Measurements from ENCODE around the gene MACROD2. TPM values are rescaled to one million over a fixed set of nuclear protein-coding genes. Genes with fewer than 3 reads are reported as not detected.
"Not testable (repeated sequence)": the region's sequence is repeated elsewhere in the genome, so short reads cannot be mapped to it uniquely, and the experiment has no call there.

The MACROD2 gene
- total RNA-seq, 1 donor: 1.3 TPM

DNA sequence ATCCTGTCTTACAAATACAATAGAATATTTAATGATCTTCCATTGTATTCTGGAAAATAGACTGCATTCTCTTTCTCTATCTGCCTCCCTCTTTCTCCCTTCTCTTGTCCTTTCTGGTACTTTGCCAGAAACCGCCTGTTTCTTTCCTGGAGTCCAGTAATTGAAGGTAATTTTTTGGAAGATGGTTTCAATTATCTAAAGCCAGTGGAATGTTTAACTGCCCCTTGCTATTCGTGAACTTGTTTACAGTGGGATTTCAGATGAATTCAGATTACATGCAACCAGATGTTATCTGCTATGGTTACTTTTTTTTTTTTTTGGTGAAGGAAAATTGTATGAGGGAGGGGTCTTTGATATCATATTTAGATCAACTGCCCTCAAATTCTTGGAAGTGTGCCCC lies 997.6 kb downstream of the MACROD2 start:
- DNase-seq (ENCODE audit: low read depth): peak; percentile 9
- TF ChIP-seq, protein P1, sequence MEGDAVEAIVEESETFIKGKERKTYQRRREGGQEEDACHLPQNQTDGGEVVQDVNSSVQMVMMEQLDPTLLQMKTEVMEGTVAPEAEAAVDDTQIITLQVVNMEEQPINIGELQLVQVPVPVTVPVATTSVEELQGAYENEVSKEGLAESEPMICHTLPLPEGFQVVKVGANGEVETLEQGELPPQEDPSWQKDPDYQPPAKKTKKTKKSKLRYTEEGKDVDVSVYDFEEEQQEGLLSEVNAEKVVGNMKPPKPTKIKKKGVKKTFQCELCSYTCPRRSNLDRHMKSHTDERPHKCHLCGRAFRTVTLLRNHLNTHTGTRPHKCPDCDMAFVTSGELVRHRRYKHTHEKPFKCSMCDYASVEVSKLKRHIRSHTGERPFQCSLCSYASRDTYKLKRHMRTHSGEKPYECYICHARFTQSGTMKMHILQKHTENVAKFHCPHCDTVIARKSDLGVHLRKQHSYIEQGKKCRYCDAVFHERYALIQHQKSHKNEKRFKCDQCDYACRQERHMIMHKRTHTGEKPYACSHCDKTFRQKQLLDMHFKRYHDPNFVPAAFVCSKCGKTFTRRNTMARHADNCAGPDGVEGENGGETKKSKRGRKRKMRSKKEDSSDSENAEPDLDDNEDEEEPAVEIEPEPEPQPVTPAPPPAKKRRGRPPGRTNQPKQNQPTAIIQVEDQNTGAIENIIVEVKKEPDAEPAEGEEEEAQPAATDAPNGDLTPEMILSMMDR (IDR thresholded peaks at IDR 0.05; ENCODE audit: insufficient read depth, low read length): no peak
- H3K4me3 ChIP-seq (ENCODE audit: low read depth, low read length): no peak overlapping the region

DNA sequence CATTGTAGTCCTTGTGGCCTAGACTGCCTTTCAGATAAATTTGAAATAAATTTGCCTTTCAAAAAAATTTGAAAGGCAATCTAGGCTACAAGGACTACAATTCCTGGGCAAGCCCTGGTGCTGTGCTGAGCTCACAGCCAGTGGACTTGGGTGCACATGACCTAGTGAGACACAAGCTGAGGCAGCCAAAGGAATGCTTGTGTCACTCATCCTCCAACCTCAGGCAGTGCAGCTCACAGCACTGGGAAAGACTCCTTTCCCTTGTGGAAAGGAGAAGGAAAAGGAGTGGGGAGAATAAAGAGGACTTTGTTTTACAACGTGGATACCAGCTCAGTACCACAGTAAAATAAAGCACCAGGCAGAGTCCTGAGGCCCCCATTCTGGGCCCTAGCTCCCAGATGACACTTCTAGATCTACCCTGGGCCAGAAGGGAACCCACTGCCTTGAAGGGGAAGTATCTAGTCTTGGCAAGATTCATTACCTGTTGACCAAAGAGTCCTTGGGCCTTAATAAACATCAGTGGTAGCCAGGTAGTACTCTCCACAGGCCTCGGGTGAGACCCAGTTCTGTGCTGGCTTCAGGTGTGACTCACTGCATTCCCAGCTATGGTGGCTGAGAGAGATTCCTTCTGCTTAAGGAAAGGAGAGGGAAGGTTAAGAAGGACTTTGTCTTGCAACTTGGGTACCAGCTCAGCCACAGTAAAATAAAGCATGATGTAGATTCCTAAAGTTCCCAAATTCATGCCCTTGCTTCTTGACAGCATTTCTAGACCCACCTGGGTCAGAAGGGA lies 1001.8 kb downstream of the MACROD2 start:
- TF ChIP-seq, protein P1 (IDR thresholded peaks at IDR 0.05; ENCODE audit: insufficient read depth, low read length): no peak
- no peak overlapping the region for H3K4me3 ChIP-seq (ENCODE audit: low read depth, low read length)
- DNase-seq (ENCODE audit: low read depth): no peak

DNA sequence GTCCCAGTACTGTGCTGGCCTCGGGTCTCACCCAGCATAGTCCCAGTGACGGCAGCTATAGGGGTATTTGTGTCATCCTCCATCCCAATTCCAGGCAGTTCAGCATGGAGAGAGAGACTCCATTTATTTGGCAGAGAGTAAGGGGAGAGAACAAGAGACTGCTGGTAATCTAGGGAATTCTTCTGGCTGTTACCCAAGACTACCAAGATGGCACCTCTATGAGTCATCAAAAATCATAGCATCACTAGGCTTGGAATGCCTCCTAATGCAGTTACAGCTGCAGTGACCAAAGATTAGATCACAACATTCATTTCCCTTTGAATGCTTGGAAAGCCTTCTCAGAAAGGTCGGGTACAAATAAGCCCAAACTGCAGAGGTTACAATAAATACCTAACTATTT lies 1002.5 kb downstream of the MACROD2 start:
- no peak overlapping the region for H3K4me3 ChIP-seq (ENCODE audit: low read depth, low read length)
- peak; percentile 37 for DNase-seq (ENCODE audit: low read depth)
- TF ChIP-seq, protein P1 (IDR thresholded peaks at IDR 0.05; ENCODE audit: insufficient read depth, low read length): no peak

GRCh38 chr20:15005300-15005986 lies 1010.1 kb downstream of the MACROD2 start:
- TF ChIP-seq, protein P1 (IDR thresholded peaks at IDR 0.05; ENCODE audit: insufficient read depth, low read length): no peak
- no peak for DNase-seq (ENCODE audit: low read depth)
- H3K4me3 ChIP-seq (ENCODE audit: low read depth, low read length): no peak overlapping the region

GRCh38 chr20:15011631-15012030 lies 1016.3 kb downstream of the MACROD2 start:
- TF ChIP-seq, protein P1 (IDR thresholded peaks at IDR 0.05; ENCODE audit: insufficient read depth, low read length): no peak
- no peak overlapping the region for H3K4me3 ChIP-seq (ENCODE audit: low read depth, low read length)
- DNase-seq (ENCODE audit: low read depth): no peak

- no peak for DNase-seq (ENCODE audit: low read depth)
- TF ChIP-seq, protein P1 (IDR thresholded peaks at IDR 0.05; ENCODE audit: insufficient read depth, low read length): no peak
- no peak overlapping the region for H3K4me3 ChIP-seq (ENCODE audit: low read depth, low read length)
Observed at GRCh38 chr20:15012566-15012965, 1017.2 kb downstream of the MACROD2 start.

GRCh38 chr20:15016875-15017274 lies 1021.6 kb downstream of the MACROD2 start:
- not testable (repeated sequence) for H3K4me3 ChIP-seq (ENCODE audit: low read depth, low read length); DNase-seq (ENCODE audit: low read depth)
